NCI-H2107 treated with DMSO at 0.1 percent for 48 hours (cell line): ENCODE results near the gene IFNGR1.
"Not testable (repeated sequence)": the region's sequence is repeated elsewhere in the genome, so short reads cannot be mapped to it uniquely, and the experiment has no call there.

ENCODE experiments used
- DNase-seq: peaks from one replicate; lab custom pipeline; 2025; ENCODE audit not compliant: unreplicated experiment; lab: John Stamatoyannopoulos, UW

IFNGR1 gene

DNA sequence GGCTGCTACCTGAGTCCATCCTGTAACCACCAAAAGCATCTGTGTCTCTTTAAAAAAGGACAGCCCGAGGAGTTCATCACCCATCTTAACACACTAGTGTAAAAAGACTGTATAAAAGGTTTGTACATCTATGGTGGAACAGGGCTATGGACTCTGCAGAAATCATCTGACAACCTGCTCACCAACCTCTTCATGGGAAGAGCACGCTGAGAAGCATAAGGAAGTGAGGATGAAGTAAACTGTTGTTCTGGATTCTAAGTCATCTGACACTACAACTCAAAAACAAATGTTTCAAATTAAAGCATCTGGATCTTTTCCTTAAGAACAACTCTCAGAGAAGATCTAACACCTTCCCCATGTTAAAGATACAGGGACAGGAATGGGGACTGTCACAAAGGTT lies 5.4 kb downstream of the IFNGR1 start:
- DNase-seq, result no peak

DNA sequence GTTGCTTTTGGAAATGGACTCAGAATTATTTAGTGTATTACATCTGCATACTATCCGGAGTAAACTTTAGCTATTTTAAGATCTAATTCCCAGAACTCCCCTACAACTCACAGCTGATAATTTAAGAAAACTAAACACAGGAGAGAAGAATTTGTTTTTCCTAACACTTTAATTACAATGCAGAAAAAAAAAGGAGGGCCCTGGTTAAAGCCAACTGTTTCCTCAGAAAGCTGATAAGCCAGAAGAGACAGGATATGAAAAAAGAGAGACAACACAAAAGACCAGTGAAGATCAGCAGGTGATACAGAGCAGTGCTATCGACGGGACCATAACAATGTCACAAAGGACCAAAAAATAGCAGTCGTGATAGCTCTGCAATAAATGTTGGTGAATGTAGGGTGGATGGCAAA lies 5.8 kb downstream of the IFNGR1 start:
- DNase-seq, result no peak

DNA sequence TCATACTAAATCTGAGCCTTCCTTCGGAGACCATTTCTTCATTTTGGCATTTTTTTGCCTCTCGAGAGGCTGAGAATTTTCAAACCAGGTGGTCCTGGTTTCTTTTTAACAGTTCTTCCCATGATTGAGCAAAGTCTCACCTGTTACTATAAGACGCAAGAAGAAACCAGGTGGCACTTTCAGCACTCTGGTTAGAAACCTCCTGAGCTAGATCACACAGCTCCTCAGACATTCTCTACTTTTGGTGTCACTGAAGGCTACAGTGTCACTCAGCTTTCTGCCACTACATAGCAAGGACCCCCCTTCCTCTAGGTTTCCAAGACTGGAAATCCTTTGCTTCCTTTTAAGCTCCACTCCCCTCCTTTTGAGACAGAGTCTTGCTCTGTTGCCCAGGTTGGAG lies 7.3 kb downstream of the IFNGR1 start:
- DNase-seq, result no peak

DNA sequence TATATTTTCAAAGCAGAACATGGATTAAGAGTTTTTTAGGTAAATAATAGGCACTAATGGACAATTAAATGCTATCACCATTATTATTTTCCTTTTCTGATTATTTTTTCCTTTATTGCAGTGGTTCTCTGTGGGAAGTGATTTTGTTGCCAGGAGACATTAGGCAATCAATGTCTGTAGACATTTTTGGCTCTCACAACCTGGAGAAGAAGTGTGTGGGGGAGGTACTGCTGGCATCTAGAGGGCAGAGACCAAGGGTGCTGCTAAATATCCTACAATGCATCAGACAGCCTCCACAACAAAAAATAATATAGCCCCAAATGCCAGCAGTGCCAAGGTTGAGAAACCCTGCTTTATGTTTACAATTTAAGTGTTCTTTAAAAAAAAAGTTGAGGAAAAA lies 8.3 kb downstream of the IFNGR1 start:
- no peak for DNase-seq

DNA sequence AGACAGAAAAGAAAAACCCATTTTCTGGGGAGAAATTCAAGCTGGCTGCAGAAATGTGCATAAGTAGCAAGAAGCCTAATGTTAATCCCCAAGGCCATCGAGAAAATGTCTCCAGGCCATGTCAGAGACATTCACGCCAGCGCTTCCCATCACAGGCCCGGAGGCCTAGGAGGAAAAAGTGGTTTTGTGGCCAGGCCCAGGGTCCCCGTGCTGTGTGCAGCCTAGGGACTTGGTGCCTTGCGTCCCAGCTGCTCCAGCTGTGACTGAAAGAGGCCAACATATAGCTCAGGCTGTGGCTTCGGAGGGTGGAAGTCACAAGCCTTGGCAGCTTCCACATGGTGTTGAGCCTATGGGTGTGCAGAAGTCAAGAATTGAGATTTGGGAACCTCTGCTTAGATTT lies 10.9 kb downstream of the IFNGR1 start:
- no peak for DNase-seq

GRCh38 chr6:137207457-137207856 lies 11.7 kb downstream of the IFNGR1 start:
- not testable (repeated sequence) for DNase-seq

DNA sequence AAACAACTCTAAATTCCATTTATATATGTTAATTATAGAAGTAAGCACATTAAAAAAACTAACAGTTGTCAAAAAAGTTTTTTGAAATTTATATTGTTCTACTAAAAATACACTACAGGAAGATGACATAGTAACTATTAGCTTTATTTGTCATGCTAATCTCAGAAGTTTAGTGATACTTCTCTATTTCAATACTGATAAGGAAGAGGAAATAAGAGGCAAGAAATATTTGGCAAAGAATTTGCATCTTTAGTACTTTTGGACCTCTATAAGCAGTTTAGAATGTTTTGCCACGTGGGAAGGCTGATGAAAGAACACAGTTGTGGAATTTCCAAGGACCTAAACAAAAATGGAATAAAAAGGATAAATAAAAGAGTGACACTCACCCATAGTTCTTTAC lies 12.6 kb downstream of the IFNGR1 start:
- no peak for DNase-seq

- DNase-seq, result no peak
These were observed 15.9 kb downstream of the IFNGR1 start for GRCh38 chr6:137203256-137203655.

DNA sequence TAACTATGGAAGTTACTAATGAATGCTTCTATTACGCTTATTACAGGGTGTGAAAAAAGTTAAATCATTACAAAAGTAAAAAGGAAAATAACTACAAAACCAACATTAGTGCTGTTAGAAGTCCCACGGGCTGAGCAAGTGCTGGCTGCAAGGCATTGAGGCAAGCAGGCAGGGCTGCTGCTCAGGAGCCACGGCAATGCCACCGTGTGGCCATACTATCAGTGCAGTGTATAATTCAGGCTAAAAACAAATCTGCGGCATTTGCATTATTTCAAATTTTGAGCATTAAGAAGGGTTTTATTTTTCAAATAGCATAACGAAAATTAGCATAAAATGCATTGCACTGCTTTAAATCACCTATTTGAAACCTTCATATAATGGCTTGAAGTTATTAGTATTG lies 17.1 kb downstream of the IFNGR1 start:
- DNase-seq, result no peak

DNA sequence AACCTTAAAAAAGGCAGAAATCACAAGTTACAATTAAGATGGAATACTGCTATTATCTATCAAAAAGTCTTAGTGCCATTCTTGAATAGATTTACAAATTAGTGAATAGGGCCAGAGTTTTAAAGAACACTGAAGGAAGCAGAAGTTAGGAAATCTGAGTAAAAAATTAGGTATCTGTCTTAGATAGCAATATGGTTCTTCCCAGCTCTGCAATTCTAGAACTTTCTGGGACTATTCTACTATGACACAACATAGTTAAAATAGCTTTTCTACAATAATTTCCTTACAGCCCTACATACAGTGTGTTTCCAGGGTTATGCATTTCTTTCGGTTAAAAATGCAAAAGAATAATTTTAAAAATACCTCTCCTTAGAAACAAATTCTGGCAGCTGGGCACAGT lies 18.2 kb downstream of the IFNGR1 start:
- DNase-seq, result no peak

DNA sequence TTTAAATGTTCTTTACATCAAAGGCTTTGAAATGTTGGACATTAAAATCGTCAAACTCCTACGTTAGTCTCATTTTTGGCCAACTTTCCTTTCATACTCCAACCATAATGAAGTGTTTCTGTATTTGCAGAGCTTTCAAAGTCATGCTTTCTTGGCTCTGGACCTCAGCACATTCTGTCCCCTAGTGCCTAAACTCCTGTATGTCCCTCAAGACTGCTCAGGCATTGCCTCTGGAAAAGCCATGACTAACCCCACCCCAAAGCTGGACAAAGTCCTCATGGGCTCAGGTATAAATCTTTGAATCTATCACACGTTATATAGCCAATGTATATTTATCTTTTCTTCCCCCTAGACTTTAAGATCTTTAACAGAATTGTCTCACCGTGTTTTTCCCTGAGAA lies 18.9 kb downstream of the IFNGR1 start:
- no peak for DNase-seq

DNA sequence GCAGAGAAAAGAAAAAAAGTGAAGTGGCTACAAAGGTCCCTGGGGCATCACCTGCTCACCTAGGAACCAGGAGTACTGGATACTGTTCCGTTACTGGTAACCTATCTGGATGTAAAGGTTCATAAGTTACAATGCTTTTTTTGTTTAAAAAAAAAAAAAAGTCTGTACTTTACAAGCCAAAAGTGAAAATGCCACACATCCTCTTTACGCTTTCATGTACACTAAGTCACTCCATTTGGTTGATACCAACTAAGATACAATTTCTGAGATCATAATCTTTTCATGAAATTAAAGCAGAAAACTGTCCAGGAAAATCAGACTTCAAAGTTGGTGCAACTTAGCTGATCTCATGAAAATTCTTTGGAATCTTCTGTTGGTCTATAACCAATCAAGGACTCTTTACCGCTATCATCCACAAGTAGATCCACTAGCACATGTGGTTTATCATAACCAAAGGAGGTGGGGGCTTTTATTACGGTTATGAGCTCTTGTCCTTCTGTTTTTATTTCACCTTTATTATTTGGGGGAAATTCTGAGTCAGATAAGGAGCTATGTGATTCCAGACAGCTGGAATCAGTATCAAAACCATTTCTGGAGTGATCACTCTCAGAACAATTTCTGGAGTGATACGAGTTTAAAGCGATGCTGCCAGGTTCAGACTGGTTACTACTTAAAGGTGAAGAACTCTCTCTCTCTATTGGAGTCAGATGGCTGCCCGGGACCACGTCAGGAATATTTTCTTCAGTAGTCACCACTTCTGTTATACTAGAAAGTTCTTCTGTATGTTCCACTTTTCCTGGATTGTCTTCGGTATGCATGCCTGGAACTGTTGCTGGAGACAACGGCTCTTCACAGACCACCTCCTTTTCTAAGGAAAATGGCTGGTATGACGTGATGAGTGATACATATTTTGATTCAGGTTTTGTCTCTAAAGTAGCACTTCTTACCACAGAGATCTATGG lies 21.2 kb downstream of the IFNGR1 start:
- DNase-seq, result no peak

DNA sequence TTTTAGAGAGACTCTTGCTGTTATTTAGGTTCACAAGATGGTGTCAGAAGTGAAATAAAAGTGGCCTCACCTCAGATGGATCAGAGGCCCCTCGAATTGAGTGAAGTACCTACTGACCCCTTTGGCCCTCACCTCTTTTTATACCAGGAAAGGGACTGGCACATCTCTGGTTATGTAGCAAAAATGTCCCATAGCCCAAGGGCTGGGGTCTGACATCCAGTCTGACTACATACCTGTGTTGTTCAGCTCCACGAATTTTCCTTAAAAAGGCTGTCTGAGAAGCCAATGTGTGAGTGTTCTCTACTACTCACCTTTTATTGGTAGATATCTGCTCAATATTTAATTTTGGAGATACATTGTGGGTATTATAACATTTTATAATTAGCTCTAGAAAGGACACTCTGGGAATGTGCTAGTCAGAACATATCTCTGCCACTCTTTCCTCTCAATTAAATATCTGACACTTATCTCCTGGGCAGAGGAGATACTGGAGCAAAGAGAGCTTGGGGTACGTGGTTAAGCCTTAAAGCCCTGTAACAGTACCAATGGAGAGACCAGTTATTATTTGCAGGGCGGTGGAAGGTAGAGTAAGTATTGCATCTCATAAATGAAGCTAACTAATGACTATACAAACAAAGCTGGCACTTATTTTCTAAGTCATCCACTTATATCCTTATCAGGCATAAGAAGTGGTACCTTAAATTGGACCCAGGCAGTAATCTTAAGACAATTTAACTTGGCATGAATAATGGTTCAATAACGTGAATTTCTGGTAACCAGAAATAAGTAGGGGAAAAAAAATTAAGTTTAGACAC lies 25.7 kb downstream of the IFNGR1 start:
- no peak for DNase-seq

DNA sequence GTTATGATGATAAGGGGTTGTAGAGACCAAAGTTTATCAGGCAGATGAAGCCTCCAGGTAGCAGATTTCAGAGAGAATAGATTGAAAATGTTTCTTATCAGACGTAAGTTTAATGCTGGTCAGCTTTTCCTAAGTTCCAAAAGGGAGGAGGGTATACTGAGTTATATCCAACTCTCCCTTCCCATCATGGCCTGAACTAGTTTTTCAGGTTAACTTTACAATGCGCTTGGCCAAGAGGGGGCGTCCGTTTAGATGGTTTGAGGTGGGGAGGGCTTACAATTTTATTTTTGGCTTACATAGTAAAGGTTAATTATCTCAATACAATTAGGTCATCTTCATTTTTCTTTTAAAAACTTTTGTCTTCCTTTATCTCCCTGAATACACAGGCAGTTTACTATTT lies 26.4 kb downstream of the IFNGR1 start:
- DNase-seq, result no peak

DNA sequence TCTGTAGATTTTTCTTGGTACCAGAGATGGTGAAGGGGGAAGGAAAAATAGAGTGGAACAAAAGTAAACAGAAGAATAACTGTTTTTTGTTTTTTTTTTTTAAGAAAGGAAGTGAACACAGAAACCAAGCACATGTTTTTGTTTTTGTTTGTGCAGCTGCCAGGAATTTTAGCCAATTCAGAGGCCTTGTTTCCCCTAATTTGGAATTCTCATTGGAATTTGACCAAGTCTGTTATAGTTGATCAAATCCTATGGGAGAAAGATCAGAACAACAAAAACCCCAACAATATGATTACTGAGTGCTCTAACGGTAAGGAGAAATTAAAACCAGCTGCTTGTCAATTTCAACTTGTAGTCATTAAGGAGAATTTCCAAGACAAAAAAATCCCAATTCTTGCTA lies 27.5 kb downstream of the IFNGR1 start:
- no peak for DNase-seq

DNA sequence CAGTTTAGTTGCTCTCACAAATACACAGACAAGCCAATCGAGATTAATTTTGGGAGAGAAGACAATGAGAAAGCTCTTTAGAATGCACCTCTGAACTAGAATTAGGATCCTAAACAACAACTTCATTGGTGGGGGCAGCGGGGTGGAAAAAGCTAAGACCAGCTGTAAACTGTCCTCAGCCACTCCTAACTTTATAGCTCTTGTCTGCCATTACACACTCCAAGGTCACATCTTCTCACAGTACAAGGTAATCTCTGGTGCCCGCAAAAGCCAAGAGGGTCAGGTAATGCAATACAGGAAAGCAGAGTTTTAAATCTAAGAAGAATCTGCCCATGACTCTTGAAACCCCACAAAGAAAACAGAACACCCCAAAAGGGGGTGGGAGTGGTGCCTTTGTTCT lies 27.9 kb downstream of the IFNGR1 start:
- DNase-seq, result no peak

- DNase-seq, result no peak
These were observed 28.5 kb downstream of the IFNGR1 start for GRCh38 chr6:137190583-137191094.

- no peak for DNase-seq
These were observed 30.3 kb downstream of the IFNGR1 start for GRCh38 chr6:137188855-137189254.

GRCh38 chr6:137185290-137185689 lies 33.9 kb downstream of the IFNGR1 start:
- DNase-seq, result no peak

GRCh38 chr6:137182654-137183073 lies 36.5 kb downstream of the IFNGR1 start:
- no peak for DNase-seq

DNA sequence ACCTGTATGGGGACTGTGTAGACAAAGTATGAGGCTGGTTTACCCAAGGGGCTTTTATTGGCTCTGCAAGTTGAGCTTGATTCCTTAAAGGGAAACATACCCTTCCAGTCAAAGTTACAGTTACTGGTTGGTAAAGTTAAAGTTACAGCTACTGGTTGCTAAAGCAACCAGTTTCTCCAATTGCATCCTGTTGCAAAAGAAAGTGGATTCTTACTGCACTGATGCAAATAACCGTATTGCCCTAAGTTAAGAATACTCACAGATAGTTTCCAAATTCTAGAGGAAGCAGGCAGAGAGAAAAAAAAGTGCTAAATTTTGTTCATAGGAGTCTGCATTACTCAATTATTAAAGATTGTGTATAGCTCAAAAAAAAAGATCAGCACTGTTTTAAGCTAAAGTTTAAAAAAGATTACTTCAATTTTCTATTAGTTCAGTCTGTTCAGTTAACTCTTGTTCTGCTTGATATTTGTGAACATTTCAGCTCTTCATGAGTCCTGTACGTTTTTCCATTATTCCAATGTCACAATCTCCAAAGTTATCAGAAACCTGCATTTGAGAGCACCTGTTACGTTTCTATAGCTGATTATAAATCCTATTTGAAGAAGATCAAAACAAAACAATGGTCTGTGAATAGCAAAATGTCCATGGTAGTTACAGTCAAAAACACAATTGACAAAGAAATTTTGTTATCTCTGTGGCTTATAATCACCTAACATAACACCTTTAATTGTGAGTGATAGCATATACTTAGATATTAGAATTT lies 37.1 kb downstream of the IFNGR1 start:
- no peak for DNase-seq
